HG03521 (cell line): Measurements from ENCODE around the gene CDK14.
"Not testable (repeated sequence)": the region's sequence is repeated elsewhere in the genome, so short reads cannot be mapped to it uniquely, and the experiment has no call there.

Experiments used
- ATAC-seq: cut with Tn5 transposase; IDR thresholded peaks from one replicate; pipeline ENCODE4 v1.9.1; 2021; ENCODE audit warnings: mild to moderate bottlenecking, moderate library complexity; ENCODE audit not compliant: unreplicated experiment

The CDK14 gene

GRCh38 chr7:90713628-90714027, 117.5 kb downstream of the CDK14 start:
- no peak for ATAC-seq

- no peak for ATAC-seq
Observed at GRCh38 chr7:90715067-90715466, 118.9 kb downstream of the CDK14 start.

GRCh38 chr7:90717296-90718060, 121.4 kb downstream of the CDK14 start:
- no peak for ATAC-seq

GRCh38 chr7:90719155-90719554, 123.0 kb downstream of the CDK14 start:
- no peak for ATAC-seq

GRCh38 chr7:90720984-90721760, 125.1 kb downstream of the CDK14 start:
- ATAC-seq = no peak

- ATAC-seq = no peak
Observed at GRCh38 chr7:90721869-90722431, 125.8 kb downstream of the CDK14 start.

GRCh38 chr7:90723233-90723632, 127.1 kb downstream of the CDK14 start:
- no peak for ATAC-seq

- ATAC-seq = no peak
Observed at GRCh38 chr7:90723866-90724265, 127.7 kb downstream of the CDK14 start.

- ATAC-seq = no peak
Observed at GRCh38 chr7:90726120-90726519, 130.0 kb downstream of the CDK14 start.

GRCh38 chr7:90726623-90727022, 130.5 kb downstream of the CDK14 start:
- ATAC-seq = no peak

- ATAC-seq = no peak
Observed at GRCh38 chr7:90727412-90727811, 131.3 kb downstream of the CDK14 start.

GRCh38 chr7:90728568-90728967, 132.4 kb downstream of the CDK14 start:
- no peak for ATAC-seq

GRCh38 chr7:90735611-90736280, 139.6 kb downstream of the CDK14 start:
- not testable (repeated sequence) for ATAC-seq

GRCh38 chr7:90736316-90736715, 140.2 kb downstream of the CDK14 start:
- no peak for ATAC-seq

- ATAC-seq = peak; percentile 92
Observed at GRCh38 chr7:90736968-90737939, 141.1 kb downstream of the CDK14 start.

GRCh38 chr7:90738249-90738648, 142.1 kb downstream of the CDK14 start:
- ATAC-seq = no peak

- ATAC-seq = no peak
Observed at GRCh38 chr7:90739716-90740115, 143.6 kb downstream of the CDK14 start.

- ATAC-seq = no peak
Observed at GRCh38 chr7:90740386-90740785, 144.3 kb downstream of the CDK14 start.

GRCh38 chr7:90743626-90744025, 147.5 kb downstream of the CDK14 start:
- ATAC-seq = no peak

GRCh38 chr7:90747516-90747915, 151.4 kb downstream of the CDK14 start:
- no peak for ATAC-seq
